Peyer's patch (tissue), 4 donors: ENCODE measurements around the gene RERE.

Experiments used
- POLR2A ChIP-seq, 2 donors: fragments of 450-650 bp; IDR thresholded peaks; one replicate each; pipeline ENCODE4 v1.5.1; 2017; ENCODE audit warnings: antibody characterized with exemption in 2 of 2, mild to moderate bottlenecking in 2 of 2, moderate library complexity in 2 of 2
- TF ChIP-seq, protein P1 (sequence below), 6 experiments: fragments of 450-650 bp in 4 of 6; fragments of 200-600 bp in 2 of 6; sonication (generic) in 1 of 6; IDR thresholded peaks; one replicate each; pipeline ENCODE4 v1.5.1; 2017 to 2019; ENCODE audit warnings: antibody characterized with exemption in 6 of 6, mild to moderate bottlenecking in 3 of 6, moderate library complexity in 1 of 6

DNA sequence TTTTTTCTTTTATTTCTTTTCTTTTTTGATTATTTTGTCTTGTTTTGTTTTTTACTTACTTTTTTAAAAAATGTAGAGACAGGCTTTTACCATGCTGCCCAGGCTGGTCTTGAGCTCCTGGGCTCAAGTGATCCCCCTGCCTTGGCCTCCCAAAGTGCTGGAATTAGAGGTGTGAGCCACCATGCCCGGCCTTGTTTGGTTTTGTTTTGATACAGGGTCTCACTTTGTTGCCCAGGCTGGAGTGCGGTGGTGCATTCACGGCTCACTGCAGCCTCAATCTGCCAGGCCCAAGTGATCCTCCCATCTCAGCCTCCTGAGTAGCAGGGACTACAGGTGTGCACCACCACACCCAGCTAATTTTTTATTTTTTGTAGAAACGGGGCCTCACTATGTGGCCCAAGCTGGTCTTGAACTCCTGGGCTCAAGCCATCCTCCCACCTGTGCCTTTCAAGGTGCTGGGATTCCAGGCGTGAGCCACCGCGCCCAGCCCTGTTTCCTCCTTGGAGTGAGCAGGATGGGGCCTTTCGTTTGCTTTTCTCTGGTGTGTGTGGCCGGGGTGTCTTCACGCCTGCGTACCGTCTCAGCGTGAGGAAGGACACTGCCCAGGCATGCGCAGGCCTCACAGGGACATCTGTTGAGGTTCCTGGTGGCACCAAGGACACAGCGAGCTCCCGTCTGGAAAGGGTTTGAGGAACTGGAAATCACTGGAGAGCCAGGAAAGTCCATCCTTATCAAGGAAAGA is 484.0 kb downstream of the RERE start:
- TF ChIP-seq, protein P1, sequence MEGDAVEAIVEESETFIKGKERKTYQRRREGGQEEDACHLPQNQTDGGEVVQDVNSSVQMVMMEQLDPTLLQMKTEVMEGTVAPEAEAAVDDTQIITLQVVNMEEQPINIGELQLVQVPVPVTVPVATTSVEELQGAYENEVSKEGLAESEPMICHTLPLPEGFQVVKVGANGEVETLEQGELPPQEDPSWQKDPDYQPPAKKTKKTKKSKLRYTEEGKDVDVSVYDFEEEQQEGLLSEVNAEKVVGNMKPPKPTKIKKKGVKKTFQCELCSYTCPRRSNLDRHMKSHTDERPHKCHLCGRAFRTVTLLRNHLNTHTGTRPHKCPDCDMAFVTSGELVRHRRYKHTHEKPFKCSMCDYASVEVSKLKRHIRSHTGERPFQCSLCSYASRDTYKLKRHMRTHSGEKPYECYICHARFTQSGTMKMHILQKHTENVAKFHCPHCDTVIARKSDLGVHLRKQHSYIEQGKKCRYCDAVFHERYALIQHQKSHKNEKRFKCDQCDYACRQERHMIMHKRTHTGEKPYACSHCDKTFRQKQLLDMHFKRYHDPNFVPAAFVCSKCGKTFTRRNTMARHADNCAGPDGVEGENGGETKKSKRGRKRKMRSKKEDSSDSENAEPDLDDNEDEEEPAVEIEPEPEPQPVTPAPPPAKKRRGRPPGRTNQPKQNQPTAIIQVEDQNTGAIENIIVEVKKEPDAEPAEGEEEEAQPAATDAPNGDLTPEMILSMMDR (IDR thresholded peaks at IDR 0.05): no peak
- no peak for TF ChIP-seq POLR2A (IDR thresholded peaks at IDR 0.05)
